Psoas muscle (tissue), 8 donors: ENCODE data around the gene FANCF. TPM values are rescaled to one million over a fixed set of nuclear protein-coding genes. Genes with fewer than 3 reads are reported as not detected.

Source experiments
- ATAC-seq, 4 donors: fragments of 200-7000 bp; cut with Tn5 transposase; one replicate each; pipeline ENCODE4 v1.9.1; 2020; ENCODE audit warnings: moderate library complexity in 3 of 4, mild to moderate bottlenecking in 2 of 4
- DNase-seq, 2 donors: peaks; one replicate each; pipeline ENCODE4 v3.0.0-alpha.2; 2020
- H3K27ac ChIP-seq: fragments of 200-600 bp; one replicate; pipeline ENCODE4 v1.8.0; 2022
- H3K27me3 ChIP-seq, 3 donors: fragments of 200-600 bp in 1 of 3; one replicate each; pipeline versions ENCODE4 v1.6.1 to v1.8.0; 2013 to 2022; ENCODE audit warnings: low read length in 2 of 3, mild to moderate bottlenecking in 2 of 3, moderate library complexity in 1 of 3; ENCODE audit not compliant: insufficient read depth in 3 of 3
- H3K36me3 ChIP-seq, 2 donors: fragments of 200-600 bp in 1 of 2; one replicate each; pipeline versions ENCODE4 v1.6.1 to v1.8.0; 2013 to 2022; ENCODE audit warnings: low read depth in 1 of 2, mild to moderate bottlenecking in 1 of 2, moderate library complexity in 1 of 2; ENCODE audit not compliant: insufficient read depth in 1 of 2
- H3K4me1 ChIP-seq: fragments of 200-600 bp; one replicate; pipeline ENCODE4 v1.8.0; 2022
- H3K4me3 ChIP-seq: fragments of 200-600 bp; one replicate; pipeline ENCODE4 v1.8.0; 2022; ENCODE audit warnings: mild to moderate bottlenecking
- H3K9me3 ChIP-seq: fragments of 200-600 bp; one replicate; pipeline ENCODE4 v1.8.0; 2022
- CTCF ChIP-seq: fragments of 200-600 bp; IDR thresholded peaks from one replicate; pipeline ENCODE4 v1.8.0; 2022; ENCODE audit warnings: antibody characterized with exemption
- WGBS, 3 donors: extraction: QIAGEN DNeasy Blood & Tissue Kit; methylation state at CpG; one replicate each; pipeline versions ENCODE4 v1.1.6 to v1.1.7; 2013; 5-methylcytosine and 5-hydroxymethylcytosine counted together
- intact Hi-C, 2 donors: fragments of 100-400 bp; cut with DNase I; formaldehyde crosslinking; loops; one replicate each; pipeline versions ENCODE4 v1.11.0 to v1.14.2; 2022
- polyA plus RNA-seq, 3 donors: library from polyadenylated mRNA; stranded (reverse); fragments of 200-250 nt; gene quantifications; one replicate each; pipeline ENCODE4 v1.2.3, GENCODE V29; 2013
- total RNA-seq, 4 donors: library from RNA; stranded (reverse); fragmentation: NEBNext Ultra II Directional in 2 of 4; extraction: Animal tissue kit (Norgen Biotek cat#: 25700) in 2 of 4; gene quantifications; one replicate each; pipeline versions ENCODE4 v1.2.1 to v1.2.4, GENCODE V29; 2021 to 2023
- donor health status: healthy with polysubstance abuse.
- donor health status: DM: no; HTN: no; CAD: no; lungs with moderate emphysema.
- donor health status: Bipolar disorder and iron deficiency.
- donor health status: healthy.
- donor health status: DM: yes; HTN: yes; CAD: no.
- donor health status: DM: no; HTN: no; CAD: no.
- donor health status: DM: no; HTN: no; CAD: no.
- donor health status: DM: yes; HTN: yes; CAD: no.

The FANCF gene
- total and polyA plus RNA-seq, 7 donors: 1.3 to 5.1 (median 1.8) TPM

- Histone ChIP-seq H3K4me3 (no peak overlapping the region), H3K27me3 (no peaks in the 10 kb centered on the region), H3K27ac (no peak overlapping the region), H3K36me3 (no peaks in the 10 kb centered on the region), H3K9me3 (no peaks in the 10 kb centered on the region), H3K4me1 (no peaks in the 10 kb centered on the region)
- no peak for DNase-seq
- intact Hi-C loops: no loop called here
- ATAC-seq: no peak
- no peak for TF ChIP-seq CTCF
- 32 to 40% (median 33%) methylated on average over 1 of the region's 1 CpG for WGBS, 3 donors
These were observed 21.7 kb downstream of the FANCF start for GRCh38 chr11:22603933-22604332.

GRCh38 chr11:22602504-22602903 lies 23.1 kb downstream of the FANCF start:
- intact Hi-C loops: no loop called here
- no peaks in the 10 kb centered on the region for H3K4me1 ChIP-seq
- no peak overlapping the region for H3K27ac ChIP-seq
- no peak overlapping the region for H3K4me3 ChIP-seq
- no peak for TF ChIP-seq CTCF
- DNase-seq: no peak
- no peaks in the 10 kb centered on the region for H3K9me3 ChIP-seq
- H3K36me3 ChIP-seq: no peaks in the 10 kb centered on the region
- no peaks in the 10 kb centered on the region for H3K27me3 ChIP-seq
- no peak for ATAC-seq

GRCh38 chr11:22599458-22599857 lies 26.2 kb downstream of the FANCF start:
- no peak overlapping the region for H3K27ac ChIP-seq
- whole genome bisulfite sequencing, 3 donors: 74 to 82% (median 77%) methylated on average over 5 of the region's 5 CpGs
- H3K9me3 ChIP-seq: no peaks in the 10 kb centered on the region
- H3K36me3 ChIP-seq: no peaks in the 10 kb centered on the region
- no peak for TF ChIP-seq CTCF
- no peak for ATAC-seq
- no peak overlapping the region for H3K4me3 ChIP-seq
- intact Hi-C loops: no loop called here
- no peaks in the 10 kb centered on the region for H3K4me1 ChIP-seq
- no peak for DNase-seq
- H3K27me3 ChIP-seq: no peaks in the 10 kb centered on the region

- Histone ChIP-seq H3K27ac (no peak overlapping the region), H3K27me3 (no peaks in the 10 kb centered on the region), H3K4me3 (no peak overlapping the region), H3K36me3 (no peaks in the 10 kb centered on the region), H3K4me1 (no peaks in the 10 kb centered on the region), H3K9me3 (no peaks in the 10 kb centered on the region)
- intact Hi-C loops: no loop called here
- TF ChIP-seq CTCF: no peak
- DNase-seq (no peak), ATAC-seq (no peak)
- WGBS, 3 donors: 71 to 77% (median 72%) methylated on average over 2 of the region's 2 CpGs
These were observed 28.6 kb downstream of the FANCF start for GRCh38 chr11:22597062-22597461.

- TF ChIP-seq CTCF: no peak
- intact Hi-C loops: no loop called here
- no peak for DNase-seq
These were observed 40.6 kb downstream of the FANCF start for GRCh38 chr11:22584976-22585375.

More at GRCh38 chr11:22584976-22585375, 40.6 kb downstream of the FANCF start:
- Histone ChIP-seq H3K36me3 (no peaks in the 10 kb centered on the region), H3K9me3 (no peaks in the 10 kb centered on the region), H3K4me1 (no peaks in the 10 kb centered on the region), H3K4me3 (no peak overlapping the region), H3K27me3 (no peaks in the 10 kb centered on the region), H3K27ac (no peak overlapping the region)
- ATAC-seq: no peak
- 46 to 67% (median 50%) methylated on average over 2 of the region's 2 CpGs for WGBS, 3 donors
